ENCODE measurements around the gene DCLK3.

DNA sequence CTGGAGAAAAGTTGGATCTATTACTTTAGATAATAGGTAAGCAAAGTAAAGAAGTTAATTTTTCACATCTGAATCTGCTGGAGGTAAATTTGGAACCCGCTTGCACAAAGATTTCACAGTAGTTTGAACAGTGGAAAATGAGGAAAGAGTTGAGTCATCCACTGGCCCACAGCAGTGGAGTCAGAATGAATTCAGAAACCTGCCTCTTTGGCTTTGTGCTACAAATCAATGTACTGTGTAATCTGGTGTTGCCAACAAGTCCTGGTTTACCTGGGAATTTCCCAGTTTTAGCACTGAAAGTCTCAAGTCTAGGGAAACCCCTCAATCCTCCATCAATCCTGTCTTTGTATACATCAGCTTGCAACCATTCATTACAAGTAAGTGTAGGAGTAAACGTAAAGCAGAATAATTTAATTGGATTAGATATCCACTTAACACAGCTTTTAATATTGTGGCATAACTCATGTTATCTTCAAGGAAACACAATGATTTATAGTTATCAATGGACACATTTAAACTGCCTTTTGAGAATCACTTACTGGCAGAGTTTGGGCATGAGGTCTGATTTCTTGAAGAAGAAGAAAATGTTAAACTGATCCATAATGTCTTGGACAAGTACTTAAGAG lies 100.6 kb downstream of the DCLK3 start:
- TF ChIP-seq, protein P1, sequence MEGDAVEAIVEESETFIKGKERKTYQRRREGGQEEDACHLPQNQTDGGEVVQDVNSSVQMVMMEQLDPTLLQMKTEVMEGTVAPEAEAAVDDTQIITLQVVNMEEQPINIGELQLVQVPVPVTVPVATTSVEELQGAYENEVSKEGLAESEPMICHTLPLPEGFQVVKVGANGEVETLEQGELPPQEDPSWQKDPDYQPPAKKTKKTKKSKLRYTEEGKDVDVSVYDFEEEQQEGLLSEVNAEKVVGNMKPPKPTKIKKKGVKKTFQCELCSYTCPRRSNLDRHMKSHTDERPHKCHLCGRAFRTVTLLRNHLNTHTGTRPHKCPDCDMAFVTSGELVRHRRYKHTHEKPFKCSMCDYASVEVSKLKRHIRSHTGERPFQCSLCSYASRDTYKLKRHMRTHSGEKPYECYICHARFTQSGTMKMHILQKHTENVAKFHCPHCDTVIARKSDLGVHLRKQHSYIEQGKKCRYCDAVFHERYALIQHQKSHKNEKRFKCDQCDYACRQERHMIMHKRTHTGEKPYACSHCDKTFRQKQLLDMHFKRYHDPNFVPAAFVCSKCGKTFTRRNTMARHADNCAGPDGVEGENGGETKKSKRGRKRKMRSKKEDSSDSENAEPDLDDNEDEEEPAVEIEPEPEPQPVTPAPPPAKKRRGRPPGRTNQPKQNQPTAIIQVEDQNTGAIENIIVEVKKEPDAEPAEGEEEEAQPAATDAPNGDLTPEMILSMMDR (conservative IDR thresholded peaks at IDR 0.05 in 1 of 2, IDR thresholded peaks at IDR 0.05 in 1 of 2; ENCODE audit: low read depth in 1 of 2, low read length in 2 of 2): no peak
- no peak for TF ChIP-seq EZH2 (IDR thresholded peaks at IDR 0.05; ENCODE audit: low read length, missing control alignments)

Data from fibroblast of lung (primary cell).